Neural cell (in vitro differentiated cells): ENCODE data around the gene ACTR6. TPM values are rescaled to one million over a fixed set of nuclear protein-coding genes. Genes with fewer than 3 reads are reported as not detected.

Experiments used
- H2AFZ ChIP-seq: fragments of 200-600, 300-800 bp; sonication (generic), shearing (Covaris generic); 2 replicates; pipeline ENCODE4 v1.6.0; 2014; ENCODE audit warnings: low read depth, mild to moderate bottlenecking, antibody characterized with exemption, low read length, moderate library complexity
- H3F3A ChIP-seq: fragments of 200-600 bp; shearing (Covaris generic); 2 replicates; pipeline ENCODE4 v1.6.1; 2016; ENCODE audit warnings: mild to moderate bottlenecking, moderate library complexity, mixed read lengths, antibody characterized with exemption, low read length; ENCODE audit not compliant: insufficient read depth, poor library complexity, severe bottlenecking
- H3K27ac ChIP-seq: fragments of 200-600, 300-800 bp; sonication (generic), shearing (Covaris generic); 2 replicates; pipeline ENCODE4 v1.5.1; 2014; ENCODE audit warnings: mild to moderate bottlenecking, low read length, moderate library complexity
- H3K27me3 ChIP-seq: fragments of 300-800, 200-600 bp; sonication (generic), shearing (Covaris generic); 2 replicates; pipeline ENCODE4 v1.6.0; 2014; ENCODE audit warnings: mild to moderate bottlenecking, low read depth, low read length, moderate library complexity; ENCODE audit not compliant: insufficient read depth
- H3K36me3 ChIP-seq: fragments of 300-800, 200-600 bp; sonication (generic), shearing (Covaris generic); 2 replicates; pipeline ENCODE4 v1.5.1; 2014; ENCODE audit warnings: mild to moderate bottlenecking, antibody characterized with exemption, low read length, moderate library complexity; ENCODE audit not compliant: insufficient read depth
- H3K4me2 ChIP-seq: fragments of 300-800, 200-600 bp; sonication (generic), shearing (Covaris generic); 2 replicates; pipeline ENCODE4 v1.6.0; 2014; ENCODE audit warnings: mild to moderate bottlenecking, low read length
- H3K4me3 ChIP-seq: fragments of 300-800, 200-600 bp; sonication (generic), shearing (Covaris generic); 2 replicates; pipeline ENCODE4 v1.5.1; 2014; ENCODE audit warnings: mild to moderate bottlenecking, low read length, moderate library complexity
- H3K79me2 ChIP-seq: fragments of 200-600 bp; shearing (Covaris generic); replicated peaks from 2 replicates; pipeline ENCODE4 v1.6.0; 2014; ENCODE audit warnings: mild to moderate bottlenecking, low read length, moderate library complexity; ENCODE audit not compliant: insufficient read depth
- H3K9ac ChIP-seq: fragments of 300-800, 200-600 bp; sonication (generic), shearing (Covaris generic); 2 replicates; pipeline ENCODE4 v1.6.1; 2016; ENCODE audit warnings: mild to moderate bottlenecking, low read length, mixed read lengths
- H3K9me2 ChIP-seq: fragments of 200-600 bp; shearing (Covaris generic); 2 replicates; pipeline ENCODE4 v1.6.1; 2016; ENCODE audit warnings: mild to moderate bottlenecking, low read length, mixed read lengths; ENCODE audit not compliant: insufficient read depth
- H3K9me3 ChIP-seq: fragments of 200-600, 300-800 bp; sonication (generic), shearing (Covaris generic); 2 replicates; pipeline ENCODE4 v1.6.1; 2016; ENCODE audit warnings: mild to moderate bottlenecking, mixed run types, low read length, moderate library complexity, mixed read lengths
- H4K20me1 ChIP-seq: fragments of 200-600 bp; shearing (Covaris generic); 2 replicates; pipeline ENCODE4 v1.6.1; 2016; ENCODE audit warnings: mild to moderate bottlenecking, mixed run types; ENCODE audit not compliant: insufficient read depth
- EZH2 ChIP-seq: fragments of 200-600, 300-800 bp; shearing (Covaris generic), sonication (generic); IDR thresholded peaks from 2 replicates; pipeline ENCODE4 v1.6.1; 2014; ENCODE audit warnings: antibody characterized with exemption, low read length, borderline replicate concordance, mild to moderate bottlenecking; ENCODE audit not compliant: insufficient read depth, poor library complexity, severe bottlenecking
- MXI1 ChIP-seq: fragments of 450-650 bp; conservative IDR thresholded peaks from 2 replicates; pipeline ENCODE4 v1.6.1; 2014; ENCODE audit warnings: antibody characterized with exemption, mild to moderate bottlenecking; ENCODE audit not compliant: poor library complexity, severe bottlenecking
- POLR2AphosphoS5 ChIP-seq: IDR thresholded peaks from 2 replicates; pipeline ENCODE4 v1.6.1; 2012
- TAF1 ChIP-seq: IDR thresholded peaks from 2 replicates; pipeline ENCODE4 v1.6.1; 2012; ENCODE audit warnings: low read depth
- polyA plus RNA-seq: library from polyadenylated mRNA; depleted of rRNA; stranded (reverse); fragments of >200 nt; gene quantifications from 2 replicates; pipeline ENCODE4 v1.2.3, GENCODE V29; 2014
- TF ChIP-seq, protein P1 (sequence below): IDR thresholded peaks from 2 replicates; pipeline ENCODE4 v1.6.1; 2012; ENCODE audit warnings: borderline replicate concordance
- TF ChIP-seq, protein P2 (sequence below): fragments of 450-650 bp; IDR thresholded peaks from 2 replicates; pipeline ENCODE4 v1.5.1; 2014; ENCODE audit warnings: antibody characterized with exemption, mild to moderate bottlenecking, moderate library complexity; ENCODE audit not compliant: poor library complexity, severe bottlenecking

The ACTR6 gene
- polyA plus RNA-seq, 1 donor from 2014 or later, result 128 TPM

DNA sequence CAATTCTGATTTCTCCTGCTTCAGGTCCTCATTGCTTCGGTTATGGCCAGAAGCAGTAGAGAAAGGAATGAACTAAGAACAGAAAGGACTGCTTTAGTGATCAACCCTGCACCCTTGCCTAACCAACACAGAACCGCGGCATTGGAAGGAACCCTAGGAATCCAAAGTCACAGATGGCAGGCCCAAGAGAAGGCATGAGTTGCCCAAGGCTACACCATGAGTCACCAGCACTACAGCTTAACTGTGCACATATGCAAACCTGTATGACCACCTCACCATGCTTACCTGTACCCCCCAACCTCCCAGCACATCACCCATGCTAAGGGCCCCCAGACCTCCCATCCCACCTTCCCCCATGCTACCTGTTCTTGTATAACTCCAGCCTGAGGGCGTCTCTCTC lies 32.1 kb upstream of the ACTR6 start:
- Histone ChIP-seq H3K9ac (no peak overlapping the region), H4K20me1 (no peaks in the 10 kb centered on the region), H3K9me2 (no peaks in the 10 kb centered on the region), H3K27me3 (no peaks in the 10 kb centered on the region), H3K9me3 (no peaks in the 10 kb centered on the region), H2AFZ (no peak overlapping the region), H3K36me3 (no peaks in the 10 kb centered on the region), H3K4me2 (no peak overlapping the region), H3K79me2 (no peaks in the 10 kb centered on the region), H3K27ac (no peak overlapping the region), H3K4me3 (no peak overlapping the region), H3F3A (no peaks in the 10 kb centered on the region)
- TF ChIP-seq MXI1 (no peak), TAF1 (no peak), EZH2 (no peak), POLR2AphosphoS5 (no peak)
- TF ChIP-seq, protein P1, sequence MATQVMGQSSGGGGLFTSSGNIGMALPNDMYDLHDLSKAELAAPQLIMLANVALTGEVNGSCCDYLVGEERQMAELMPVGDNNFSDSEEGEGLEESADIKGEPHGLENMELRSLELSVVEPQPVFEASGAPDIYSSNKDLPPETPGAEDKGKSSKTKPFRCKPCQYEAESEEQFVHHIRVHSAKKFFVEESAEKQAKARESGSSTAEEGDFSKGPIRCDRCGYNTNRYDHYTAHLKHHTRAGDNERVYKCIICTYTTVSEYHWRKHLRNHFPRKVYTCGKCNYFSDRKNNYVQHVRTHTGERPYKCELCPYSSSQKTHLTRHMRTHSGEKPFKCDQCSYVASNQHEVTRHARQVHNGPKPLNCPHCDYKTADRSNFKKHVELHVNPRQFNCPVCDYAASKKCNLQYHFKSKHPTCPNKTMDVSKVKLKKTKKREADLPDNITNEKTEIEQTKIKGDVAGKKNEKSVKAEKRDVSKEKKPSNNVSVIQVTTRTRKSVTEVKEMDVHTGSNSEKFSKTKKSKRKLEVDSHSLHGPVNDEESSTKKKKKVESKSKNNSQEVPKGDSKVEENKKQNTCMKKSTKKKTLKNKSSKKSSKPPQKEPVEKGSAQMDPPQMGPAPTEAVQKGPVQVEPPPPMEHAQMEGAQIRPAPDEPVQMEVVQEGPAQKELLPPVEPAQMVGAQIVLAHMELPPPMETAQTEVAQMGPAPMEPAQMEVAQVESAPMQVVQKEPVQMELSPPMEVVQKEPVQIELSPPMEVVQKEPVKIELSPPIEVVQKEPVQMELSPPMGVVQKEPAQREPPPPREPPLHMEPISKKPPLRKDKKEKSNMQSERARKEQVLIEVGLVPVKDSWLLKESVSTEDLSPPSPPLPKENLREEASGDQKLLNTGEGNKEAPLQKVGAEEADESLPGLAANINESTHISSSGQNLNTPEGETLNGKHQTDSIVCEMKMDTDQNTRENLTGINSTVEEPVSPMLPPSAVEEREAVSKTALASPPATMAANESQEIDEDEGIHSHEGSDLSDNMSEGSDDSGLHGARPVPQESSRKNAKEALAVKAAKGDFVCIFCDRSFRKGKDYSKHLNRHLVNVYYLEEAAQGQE, result no peak
- TF ChIP-seq, protein P2, sequence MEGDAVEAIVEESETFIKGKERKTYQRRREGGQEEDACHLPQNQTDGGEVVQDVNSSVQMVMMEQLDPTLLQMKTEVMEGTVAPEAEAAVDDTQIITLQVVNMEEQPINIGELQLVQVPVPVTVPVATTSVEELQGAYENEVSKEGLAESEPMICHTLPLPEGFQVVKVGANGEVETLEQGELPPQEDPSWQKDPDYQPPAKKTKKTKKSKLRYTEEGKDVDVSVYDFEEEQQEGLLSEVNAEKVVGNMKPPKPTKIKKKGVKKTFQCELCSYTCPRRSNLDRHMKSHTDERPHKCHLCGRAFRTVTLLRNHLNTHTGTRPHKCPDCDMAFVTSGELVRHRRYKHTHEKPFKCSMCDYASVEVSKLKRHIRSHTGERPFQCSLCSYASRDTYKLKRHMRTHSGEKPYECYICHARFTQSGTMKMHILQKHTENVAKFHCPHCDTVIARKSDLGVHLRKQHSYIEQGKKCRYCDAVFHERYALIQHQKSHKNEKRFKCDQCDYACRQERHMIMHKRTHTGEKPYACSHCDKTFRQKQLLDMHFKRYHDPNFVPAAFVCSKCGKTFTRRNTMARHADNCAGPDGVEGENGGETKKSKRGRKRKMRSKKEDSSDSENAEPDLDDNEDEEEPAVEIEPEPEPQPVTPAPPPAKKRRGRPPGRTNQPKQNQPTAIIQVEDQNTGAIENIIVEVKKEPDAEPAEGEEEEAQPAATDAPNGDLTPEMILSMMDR, result no peak

DNA sequence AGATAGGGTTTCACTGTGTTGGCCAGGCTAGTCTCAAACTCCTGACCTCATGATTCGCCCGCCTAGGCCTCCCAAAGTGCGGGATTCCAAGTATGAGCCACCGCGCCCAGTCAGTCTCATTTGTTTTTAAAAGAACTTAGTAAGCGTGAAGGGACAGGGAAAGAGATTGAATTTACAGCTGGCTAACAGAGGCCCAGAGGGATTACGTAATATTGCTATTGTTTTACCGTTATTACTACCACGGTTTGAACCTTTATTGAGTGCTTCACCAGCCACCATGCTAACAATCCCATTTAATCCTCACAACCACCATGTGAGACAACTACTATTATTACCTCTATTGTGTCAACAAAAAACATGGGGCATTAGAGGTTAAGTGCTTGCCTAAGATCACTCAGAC lies 31.3 kb upstream of the ACTR6 start:
- Histone ChIP-seq H3K9ac (no peak overlapping the region), H3K9me3 (no peaks in the 10 kb centered on the region), H3K4me2 (no peak overlapping the region), H2AFZ (no peak overlapping the region), H3K4me3 (no peak overlapping the region), H3K27ac (no peak overlapping the region), H3K36me3 (no peaks in the 10 kb centered on the region), H3K9me2 (no peaks in the 10 kb centered on the region), H3F3A (no peaks in the 10 kb centered on the region), H3K79me2 (no peaks in the 10 kb centered on the region), H4K20me1 (no peaks in the 10 kb centered on the region), H3K27me3 (no peaks in the 10 kb centered on the region)
- TF ChIP-seq MXI1 (no peak), POLR2AphosphoS5 (no peak)
- TF ChIP-seq, protein P1, result no peak
